ENCODE measurements around the gene TAF13.

Gene TAF13

DNA sequence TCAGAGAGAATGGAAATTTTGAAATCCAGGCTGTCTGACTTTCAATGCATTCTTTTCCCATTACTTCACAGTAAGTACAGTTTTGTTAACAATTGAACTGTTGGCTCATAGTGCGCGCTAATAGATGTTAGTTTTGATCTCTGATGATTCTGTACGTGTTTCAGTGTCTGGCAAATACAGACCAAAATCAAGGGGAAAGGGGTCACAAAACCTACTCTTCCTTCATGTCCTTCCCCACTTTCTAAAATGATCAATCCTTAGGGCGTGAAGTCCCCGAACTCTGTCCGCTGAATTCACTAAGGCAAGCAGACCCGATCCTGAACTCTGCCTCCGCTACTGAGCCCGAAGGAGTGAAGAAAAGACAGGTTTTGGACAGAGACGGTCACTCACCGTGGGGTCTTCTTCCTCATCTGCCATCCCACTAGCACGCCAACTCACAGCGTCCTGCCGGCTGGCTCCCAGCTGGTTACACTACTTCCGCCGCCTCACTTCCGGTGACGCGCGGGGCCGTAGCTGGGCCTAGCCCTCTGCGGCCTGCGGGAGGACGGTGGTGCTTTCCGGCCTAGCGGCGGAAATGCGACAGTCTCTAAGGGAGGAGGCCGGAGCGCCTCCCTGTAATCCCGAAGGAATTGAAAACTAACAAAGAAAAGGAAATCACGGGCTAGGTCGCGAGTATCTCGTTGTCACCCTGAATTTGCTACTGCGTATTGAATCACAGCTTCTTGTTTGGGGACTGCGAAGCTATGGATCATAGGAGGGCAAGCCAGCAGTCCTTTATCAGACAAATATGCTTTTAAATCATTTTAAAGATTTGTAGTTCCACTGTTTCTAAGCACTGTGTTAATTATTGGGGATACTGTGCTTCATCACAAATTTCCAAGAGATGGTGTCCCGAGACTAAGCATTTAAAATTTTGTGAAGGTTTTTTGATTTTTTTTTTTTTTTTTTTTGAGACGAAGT is at the start of gene TAF13:
Gene TAF13 (minus strand): TSS at position 473 of the 960 bp plus-strand sequence. CDS start 56 bp downstream, at position 417.
- DNase-seq = peak; percentile 82

- no peak for DNase-seq
Measured at GRCh38 chr1:109120356-109120755, 44.6 kb upstream of the TAF13 start.

DNA sequence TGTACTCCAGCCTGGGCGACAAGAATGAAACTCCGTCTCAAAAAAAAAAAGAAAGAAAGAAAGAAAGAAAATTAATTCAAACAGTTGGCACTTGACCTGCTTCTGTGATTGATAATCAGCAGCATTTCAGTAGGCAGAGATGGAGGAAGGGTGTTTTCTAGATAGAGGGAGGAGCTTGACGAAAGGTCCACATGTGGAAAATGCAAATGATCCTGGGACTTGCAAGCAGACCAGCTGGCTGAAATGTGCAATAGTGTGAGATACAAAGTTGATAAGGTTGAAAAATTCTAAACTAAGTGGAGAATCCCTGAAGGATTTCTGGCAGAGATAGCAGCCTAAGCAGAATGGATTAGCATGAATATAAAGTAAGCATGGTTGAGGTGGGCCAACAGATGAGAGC is 42.3 kb upstream of the TAF13 start:
- no peak for DNase-seq

DNA sequence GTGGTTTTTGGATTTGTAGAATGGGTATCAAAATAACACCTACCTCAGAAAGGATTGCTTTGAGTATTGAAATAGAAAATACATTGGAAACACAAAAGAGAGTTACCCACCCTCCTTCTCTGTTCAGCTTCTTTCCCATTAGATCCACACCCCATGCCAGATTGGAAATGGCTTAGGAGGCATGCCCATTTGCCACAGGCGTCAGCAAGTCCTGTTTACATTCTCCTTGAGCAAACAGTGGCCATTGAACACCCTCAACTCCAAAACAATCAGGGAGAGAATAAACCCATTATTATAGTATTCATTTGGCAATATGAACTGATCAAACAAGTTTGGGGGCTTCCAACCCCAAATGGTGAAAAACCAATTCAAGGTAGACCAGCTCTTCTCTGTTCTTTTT is 40.5 kb upstream of the TAF13 start:
- no peak for DNase-seq

DNA sequence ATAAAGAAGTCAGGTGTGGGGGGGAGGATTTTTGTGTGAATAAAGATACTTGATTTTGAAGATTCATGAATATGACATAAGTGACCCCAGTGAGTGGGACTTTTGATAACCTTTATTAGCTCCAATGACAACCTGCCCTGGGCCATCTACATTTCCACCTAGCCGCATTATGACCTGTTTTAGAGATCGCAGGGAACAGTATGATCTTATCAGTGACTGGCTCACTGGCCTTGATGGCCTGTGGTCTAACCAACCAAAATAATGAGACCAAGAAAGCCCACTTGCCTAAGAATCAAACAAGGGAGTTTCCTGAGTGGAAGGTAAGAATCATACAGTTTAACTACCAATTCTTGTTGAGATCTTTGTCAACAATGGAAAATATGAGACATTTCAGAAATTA is 39.9 kb upstream of the TAF13 start:
- DNase-seq = no peak

DNA sequence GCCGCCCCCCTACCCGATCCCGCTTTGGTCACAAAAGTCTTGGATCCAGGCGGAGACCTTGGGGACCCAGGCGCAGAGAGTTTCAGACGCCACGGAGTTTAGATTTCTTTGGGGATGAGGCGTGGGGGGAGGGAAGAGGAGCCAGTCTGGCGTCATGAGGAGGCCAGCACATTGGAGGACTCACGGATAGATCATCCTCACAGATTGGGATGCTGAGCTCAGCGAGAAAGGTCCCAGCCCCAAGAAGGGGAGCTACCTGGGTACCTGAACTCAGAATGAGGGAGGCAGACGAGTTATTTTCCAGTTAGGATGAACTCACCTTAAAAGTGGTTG is 38.5 kb upstream of the TAF13 start:
- DNase-seq = no peak

- peak; percentile 73 for DNase-seq
Measured at GRCh38 chr1:109113590-109114341, 38.0 kb upstream of the TAF13 start, which contains the start of gene ELAPOR1. Gene ELAPOR1, plus strand, starts transcription at chr1:109114115. Its CDS starts 69 bp downstream, at chr1:109114184.

DNA sequence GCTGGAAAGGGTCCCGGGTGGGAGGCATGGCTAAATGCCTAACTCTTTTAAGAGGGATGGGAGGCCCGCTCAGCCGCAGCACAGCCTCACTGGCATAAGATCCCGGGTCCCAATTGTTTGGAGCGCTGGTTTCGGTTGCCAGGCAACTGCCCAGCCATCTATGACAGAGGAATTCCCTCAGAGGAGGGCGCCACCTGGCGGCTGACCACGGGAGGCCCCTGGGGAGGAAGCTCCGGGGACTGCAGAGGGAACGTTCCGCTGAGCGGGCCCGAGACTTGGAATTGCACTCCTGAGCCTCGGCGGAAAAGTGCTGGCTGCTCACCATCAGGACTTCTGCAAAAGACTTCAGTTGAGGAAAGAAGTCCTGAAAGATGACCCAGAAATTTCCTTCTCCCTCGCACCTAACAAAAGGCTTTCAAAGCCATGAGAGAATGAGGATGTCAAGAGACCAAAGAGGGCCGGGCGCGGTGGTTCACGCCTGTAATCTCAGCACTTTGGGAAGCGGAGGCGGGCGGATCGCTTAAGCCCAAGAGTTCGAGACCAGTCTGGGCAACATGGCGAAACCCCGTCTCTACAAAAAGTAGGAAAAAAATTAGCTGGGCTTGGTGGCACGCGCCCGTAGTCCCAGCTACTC is 37.0 kb upstream of the TAF13 start:
- DNase-seq = peak; percentile 86

DNA sequence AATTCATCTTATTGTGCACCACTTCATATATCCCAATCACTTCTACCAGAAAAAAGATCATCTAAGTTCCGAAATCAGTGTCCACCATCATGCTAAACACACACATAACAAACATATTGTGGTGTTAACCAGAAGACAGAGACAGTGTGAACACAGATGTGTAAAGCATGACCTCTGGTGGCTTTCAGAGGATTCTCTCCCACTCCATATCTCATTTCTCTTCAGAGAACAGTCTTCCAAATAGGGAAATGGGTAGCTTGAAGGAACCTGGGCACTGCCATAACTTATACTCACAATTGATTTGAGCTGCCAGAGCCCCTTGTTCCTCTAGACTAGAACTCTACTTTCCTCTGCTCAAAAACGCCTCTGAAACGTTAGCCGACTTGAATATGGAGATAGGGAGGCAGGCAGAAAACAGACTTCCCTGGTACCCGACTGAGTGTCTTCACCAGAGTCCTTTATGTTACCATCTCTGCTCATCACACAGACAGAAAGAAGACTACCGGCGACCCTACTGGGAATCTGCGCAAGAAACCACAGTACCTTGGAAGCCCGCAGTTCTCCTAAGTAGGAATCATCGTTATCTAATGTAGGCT is 36.4 kb upstream of the TAF13 start:
- no peak for DNase-seq

DNA sequence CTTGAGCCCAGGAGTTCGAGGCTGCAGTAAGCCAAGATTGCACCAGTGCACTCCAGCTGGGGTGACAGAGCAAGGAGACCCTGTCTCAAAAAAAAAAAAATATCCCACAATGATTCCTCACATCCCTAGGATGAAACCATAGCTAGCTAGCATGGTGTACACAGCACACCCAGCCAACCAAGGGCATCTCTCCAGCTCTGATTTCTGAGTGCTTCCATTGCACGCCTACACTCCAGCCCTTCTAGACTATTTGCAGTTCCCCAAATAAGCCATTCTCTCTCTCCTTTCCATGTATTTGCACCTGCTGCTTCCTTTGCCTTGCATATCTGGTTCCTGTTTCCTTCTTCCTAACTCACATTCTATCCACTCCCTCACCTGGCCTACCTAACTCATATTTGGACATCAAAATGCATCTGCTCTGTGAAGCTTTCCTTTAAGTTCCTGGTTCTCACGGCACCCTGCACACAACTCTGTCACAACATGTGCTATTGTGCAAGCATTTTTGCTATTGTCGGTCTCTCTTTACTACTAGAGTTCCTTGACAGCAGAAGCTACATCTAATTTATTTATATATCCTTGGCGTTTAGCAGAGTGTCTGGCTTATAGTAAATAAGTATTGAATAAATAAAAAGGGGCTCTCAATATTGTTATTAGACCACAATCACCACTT is 35.7 kb upstream of the TAF13 start:
- DNase-seq = no peak

DNA sequence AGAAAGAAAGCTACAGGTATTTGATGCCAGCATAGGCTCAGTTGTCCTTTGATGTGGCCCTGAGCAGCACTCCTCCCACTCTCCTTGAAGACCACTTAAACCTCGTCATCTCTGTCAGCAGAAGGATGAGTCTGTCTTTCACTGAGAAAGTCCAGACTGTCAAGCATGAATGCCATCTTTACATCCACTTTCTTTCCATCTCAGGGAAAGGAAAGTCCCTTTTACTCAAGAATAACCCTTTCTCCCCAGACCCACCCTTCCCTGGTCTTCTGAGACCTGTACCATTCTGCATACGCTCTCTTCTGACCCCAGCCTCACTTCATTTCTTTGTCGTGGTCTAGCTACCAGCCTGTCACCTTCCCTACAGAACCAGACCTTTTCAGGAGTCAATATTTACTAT is 34.1 kb upstream of the TAF13 start:
- DNase-seq = no peak

DNA sequence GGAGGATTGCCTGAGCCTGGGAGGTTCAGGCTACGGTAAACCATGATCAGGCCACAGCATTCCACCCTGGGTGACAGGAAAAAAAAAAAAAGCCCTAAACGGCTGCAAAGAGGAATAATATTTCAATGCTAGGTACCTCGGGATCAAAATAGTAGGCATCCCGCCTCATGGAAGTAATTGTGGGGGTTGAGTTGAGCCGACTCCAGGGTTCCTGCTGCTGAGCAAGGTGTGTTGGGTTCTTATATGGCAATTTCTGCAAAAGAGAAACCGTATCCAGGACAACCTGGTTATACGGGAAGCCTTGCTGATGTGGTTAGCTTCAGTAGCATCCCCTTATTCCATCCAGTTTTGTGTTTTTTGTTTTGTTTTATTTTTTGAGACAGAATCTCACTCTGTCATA is 32.0 kb upstream of the TAF13 start:
- no peak for DNase-seq

GRCh38 chr1:109105881-109106280 is 30.1 kb upstream of the TAF13 start:
- DNase-seq = no peak

DNA sequence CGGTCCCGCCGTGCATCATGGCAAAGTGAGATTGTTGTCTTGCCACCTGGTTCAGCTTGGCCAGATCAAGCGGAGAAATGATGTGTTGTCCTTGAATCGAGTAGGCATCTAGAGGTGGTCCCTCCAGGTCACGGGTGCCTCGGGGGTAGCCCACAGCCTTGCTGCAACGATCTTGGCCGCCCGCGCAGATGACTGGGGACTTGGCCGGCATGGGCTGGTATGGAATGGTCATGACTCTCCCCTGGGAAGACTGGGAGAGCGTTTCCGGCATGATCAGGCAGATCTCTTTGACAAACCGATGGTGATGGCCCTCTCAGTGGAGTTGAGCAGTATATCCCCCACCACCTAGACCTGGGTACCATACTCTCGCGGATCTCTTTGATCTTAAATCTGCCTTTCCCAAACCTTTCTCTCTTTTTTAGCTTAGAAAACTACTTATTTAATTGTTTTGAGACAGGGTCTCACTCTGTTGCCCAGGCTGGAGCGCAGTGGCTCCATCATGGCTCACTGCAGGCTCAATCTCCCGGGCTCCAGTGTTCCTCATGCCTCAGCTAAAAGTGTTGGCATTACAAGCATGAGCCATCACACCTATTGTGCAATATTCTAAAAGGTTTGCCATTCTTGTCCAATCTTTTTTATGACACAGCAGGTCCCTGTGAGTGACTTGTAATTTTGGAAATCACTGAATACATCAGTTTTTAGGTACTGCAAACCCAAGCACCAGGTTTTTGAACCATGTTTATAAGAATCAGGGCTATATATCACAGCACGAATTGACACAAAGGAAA is 28.8 kb upstream of the TAF13 start:
- DNase-seq = no peak

DNA sequence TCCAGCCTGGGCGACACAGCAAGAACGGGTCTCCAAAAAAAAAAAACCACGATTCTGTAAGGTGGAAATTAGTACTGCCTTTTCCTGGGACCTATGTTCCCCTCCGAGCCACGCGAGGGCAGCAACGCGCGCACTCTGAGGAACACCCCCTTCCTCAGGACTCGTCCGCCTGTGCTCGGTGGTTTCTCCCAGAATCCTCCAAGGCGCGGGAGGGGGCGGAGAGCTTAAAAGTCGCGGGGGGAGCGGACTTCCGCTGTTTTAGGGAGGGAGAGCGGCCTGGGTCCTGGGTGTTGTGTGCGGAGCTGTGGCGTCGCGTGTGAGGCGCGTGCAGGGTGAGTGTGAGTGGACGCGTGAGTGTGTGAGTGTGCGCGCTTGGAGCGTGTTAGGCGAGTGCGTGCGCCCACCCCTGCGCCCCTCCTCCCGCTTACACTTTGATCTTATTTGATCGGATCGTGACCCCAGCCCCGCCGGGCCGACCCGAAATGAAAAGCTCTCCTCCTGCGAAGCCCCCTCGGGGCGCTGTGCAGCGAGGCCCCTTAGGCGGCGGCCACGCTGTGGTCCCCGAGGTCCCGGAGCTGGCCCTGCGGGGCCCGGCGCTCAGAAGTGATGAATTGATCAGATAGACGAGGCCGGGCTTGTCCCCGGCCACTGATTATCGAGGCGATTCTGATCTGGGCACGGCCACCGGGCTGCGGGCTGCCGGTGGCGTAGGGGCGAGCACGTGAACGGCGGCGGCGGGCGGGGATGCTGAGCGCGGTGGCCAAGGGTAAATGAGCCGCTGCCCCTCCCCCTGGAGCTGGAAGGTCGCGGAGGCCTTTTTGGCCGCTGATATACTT is 24.4 kb upstream of the TAF13 start:
- peak; percentile 95 for DNase-seq

- no peak for DNase-seq
Measured at GRCh38 chr1:109096120-109096519, 20.3 kb upstream of the TAF13 start.

DNA sequence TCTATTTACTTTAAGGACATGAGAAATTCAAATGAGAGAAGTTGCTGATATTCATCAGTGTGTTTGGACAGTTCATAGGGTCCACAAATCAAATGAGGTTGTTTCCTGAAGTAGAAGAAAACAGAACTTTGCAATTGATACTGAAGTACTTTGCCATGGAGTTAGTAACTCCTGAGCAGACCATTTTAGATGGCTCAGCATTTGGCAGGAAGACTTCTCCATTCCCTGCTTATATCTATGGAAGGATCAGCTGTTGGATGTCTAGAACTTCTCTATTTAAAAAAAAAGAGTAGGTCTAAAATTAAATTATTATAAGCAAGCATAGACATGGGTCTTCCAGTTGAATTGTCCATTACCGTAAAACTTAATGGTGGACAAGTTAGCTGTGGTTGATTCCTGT is 19.8 kb upstream of the TAF13 start:
- no peak for DNase-seq

- DNase-seq = no peak
Measured at GRCh38 chr1:109094871-109095270, 19.1 kb upstream of the TAF13 start.

DNA sequence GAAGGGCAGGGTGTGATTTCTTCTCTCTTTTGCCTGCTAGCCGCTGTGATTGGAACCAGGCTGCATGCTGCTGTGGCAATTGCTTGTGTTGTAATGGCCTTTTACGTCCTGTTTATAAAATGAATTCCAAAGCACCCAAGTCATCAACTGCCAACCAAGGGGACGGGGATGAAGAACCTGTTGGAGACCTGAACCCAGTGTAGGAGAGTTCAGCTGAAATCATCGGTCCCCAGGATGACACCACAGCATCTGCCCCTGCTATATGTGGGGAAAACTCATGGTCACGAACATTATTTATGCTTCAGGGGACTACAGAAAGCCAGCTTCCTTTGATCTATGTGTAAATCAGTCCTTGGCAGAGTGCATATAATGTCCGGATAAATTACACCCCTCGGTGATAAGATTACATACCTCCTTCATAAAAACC is 18.6 kb upstream of the TAF13 start:
- no peak for DNase-seq

DNA sequence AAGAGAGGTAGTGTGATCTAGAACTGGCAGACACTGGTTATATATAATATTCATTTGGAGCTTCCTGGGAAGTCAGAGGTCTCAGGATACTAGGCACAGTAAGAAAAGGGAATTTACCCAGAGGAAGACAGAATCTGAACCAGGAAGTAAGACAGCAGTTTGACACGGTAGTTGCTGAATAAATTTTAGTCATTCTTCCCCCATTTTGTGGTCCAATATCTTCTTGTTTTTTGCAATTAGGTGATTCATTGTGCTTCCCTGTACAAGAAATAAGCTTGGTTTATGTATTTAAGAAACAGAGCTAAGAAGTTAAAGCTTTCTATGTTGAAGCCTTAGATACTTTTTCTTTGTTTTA is 16.0 kb upstream of the TAF13 start:
- DNase-seq = no peak

Measured in stimulated activated CD4-positive, alpha-beta T cell treated with anti-CD3 and anti-CD28 coated beads, Interleukin-12 subunit alpha, Interleukin-12 subunit beta, amount 100 ng/mL, for 4 hours (primary cell).